Spleen (tissue), 11 donors: ENCODE data around the gene DPYD. TPM values are rescaled to one million over a fixed set of nuclear protein-coding genes. Genes with fewer than 3 reads are reported as not detected.

Experiments
- DNase-seq: peaks from one replicate; pipeline ENCODE4 v3.0.0-alpha.2; 2020
- H3K27ac ChIP-seq, 8 donors: fragments of 200-600 bp; sonication (generic) in 7 of 8; 1 replicate in 4 of 8; 2 replicates in 4 of 8; pipeline versions ENCODE4 v1.5.0 to v1.8.0; 2016 to 2021; ENCODE audit warnings: inconsistent platforms in 4 of 8, mild to moderate bottlenecking in 4 of 8, moderate library complexity in 1 of 8
- H3K27me3 ChIP-seq, 7 donors: fragments of 200-600 bp; sonication (generic) in 6 of 7; replicated peaks in 1 of 7; 1 replicate in 4 of 7; 2 replicates in 3 of 7; pipeline versions ENCODE4 v1.5.0 to v1.8.0; 2016 to 2021; ENCODE audit warnings: inconsistent platforms in 3 of 7, mild to moderate bottlenecking in 1 of 7
- H3K36me3 ChIP-seq, 6 donors: fragments of 200-600 bp; sonication (generic) in 5 of 6; 1 replicate in 4 of 6; 2 replicates in 2 of 6; pipeline versions ENCODE4 v1.5.0 to v1.8.0; 2016 to 2021; ENCODE audit warnings: inconsistent platforms in 2 of 6
- H3K4me1 ChIP-seq, 6 donors: fragments of 200-600 bp; sonication (generic) in 5 of 6; 1 replicate in 3 of 6; 2 replicates in 3 of 6; pipeline versions ENCODE4 v1.5.0 to v1.8.0; 2016 to 2021; ENCODE audit warnings: inconsistent platforms in 3 of 6
- H3K4me3 ChIP-seq, 8 donors: fragments of 200-600 bp; sonication (generic) in 7 of 8; 1 replicate in 4 of 8; 2 replicates in 4 of 8; pipeline versions ENCODE4 v1.5.0 to v1.8.0; 2016 to 2021; ENCODE audit warnings: inconsistent platforms in 4 of 8, mild to moderate bottlenecking in 4 of 8, moderate library complexity in 2 of 8
- H3K9me3 ChIP-seq, 8 donors: fragments of 200-600 bp; sonication (generic) in 7 of 8; 1 replicate in 4 of 8; 2 replicates in 4 of 8; pipeline versions ENCODE4 v1.5.0 to v1.8.0; 2016 to 2021; ENCODE audit warnings: inconsistent platforms in 4 of 8
- CTCF ChIP-seq, 11 experiments: fragments of 200-600 bp in 7 of 11; fragments of 450-650 bp in 4 of 11; sonication (generic) in 4 of 11; IDR thresholded peaks in 8 of 11; conservative IDR thresholded peaks in 3 of 11; 1 replicate in 7 of 11; 2 replicates in 4 of 11; pipeline versions ENCODE4 v1.4.0 to v1.8.0; 2016 to 2021; ENCODE audit warnings: antibody characterized with exemption in 11 of 11, inconsistent platforms in 4 of 11, mild to moderate bottlenecking in 1 of 11
- POLR2A ChIP-seq, 3 donors: fragments of 450-650 bp; IDR thresholded peaks; one replicate each; pipeline ENCODE4 v1.5.1; 2017; ENCODE audit warnings: antibody characterized with exemption in 3 of 3, mild to moderate bottlenecking in 1 of 3
- POLR2AphosphoS5 ChIP-seq, 3 donors: sonication (generic); formaldehyde crosslinking; IDR thresholded peaks; one replicate each; pipeline ENCODE4 v1.5.1; 2017; ENCODE audit warnings: antibody characterized with exemption in 3 of 3
- WGBS, 5 donors: extraction: QIAGEN DNeasy Blood & Tissue Kit in 3 of 5; methylation state at CpG; one replicate each; pipeline versions ENCODE4 v1.1.5 to v1.1.7; 2013 to 2018; 5-methylcytosine and 5-hydroxymethylcytosine counted together
- intact Hi-C: fragments of 100-400 bp; cut with DNase I; formaldehyde crosslinking; loops from one replicate; pipeline ENCODE4 v1.15.0; 2023; ENCODE audit warnings: low total_unique reads
- polyA plus RNA-seq, 3 donors: library from polyadenylated mRNA; stranded (reverse); fragments of 200-250 nt; gene quantifications; one replicate each; pipeline ENCODE4 v1.2.1, GENCODE V29; 2013
- total RNA-seq, 7 donors: library from RNA; depleted of rRNA in 3 of 7; stranded (reverse); fragments of >200 nt in 3 of 7; fragmentation: NEBNext Ultra II Directional in 4 of 7; extraction: Animal tissue kit (Norgen Biotek cat#: 25700) in 4 of 7; gene quantifications; one replicate each; pipeline versions ENCODE4 v1.1.0 to v1.2.1, GENCODE V29; 2016 to 2021
- donor health status: healthy with polysubstance abuse.
- donor health status: DM: no; HTN: no; CAD: no; lungs with moderate emphysema.
- donor health status: DM: no; HTN: no; CAD: no.
- donor health status: Bipolar disorder and iron deficiency.
- donor health status: healthy.
- donor health status: DM: no; HTN: no; CAD: no.
- donor health status: DM: yes; HTN: yes; CAD: no.

Gene DPYD
- total and polyA plus RNA-seq, 10 donors, result 7.3 to 114 (median 92.3) TPM

GRCh38 chr1:97332716-97333115, 588.1 kb downstream of the DPYD start:
- H3K4me3 ChIP-seq, result no peak overlapping the region
- H3K36me3 ChIP-seq, result no peaks in the 10 kb centered on the region
- no peaks in the 10 kb centered on the region for H3K9me3 ChIP-seq
- TF ChIP-seq CTCF (IDR thresholded peaks at IDR 0.05 in 8 of 11, conservative IDR thresholded peaks at IDR 0.05 in 3 of 11) (no peak), POLR2A (IDR thresholded peaks at IDR 0.05) (no peak), POLR2AphosphoS5 (IDR thresholded peaks at IDR 0.05) (no peak)
- intact Hi-C loops, result no loop called here
- H3K27ac ChIP-seq, result no peak overlapping the region
- H3K4me1 ChIP-seq, result no peaks in the 10 kb centered on the region
- H3K27me3 ChIP-seq, result no peaks in the 10 kb centered on the region
- DNase-seq, result no peak

GRCh38 chr1:97331165-97331564, 589.7 kb downstream of the DPYD start:
- WGBS, 5 donors, result 75 to 86% (median 82%) methylated on average over 8 of the region's 8 CpGs
- Histone ChIP-seq H3K27me3 (no peaks in the 10 kb centered on the region), H3K4me3 (no peak overlapping the region), H3K27ac (no peak overlapping the region), H3K36me3 (no peaks in the 10 kb centered on the region), H3K9me3 (no peaks in the 10 kb centered on the region), H3K4me1 (no peaks in the 10 kb centered on the region)
- TF ChIP-seq POLR2A (IDR thresholded peaks at IDR 0.05) (no peak), CTCF (IDR thresholded peaks at IDR 0.05 in 8 of 11, conservative IDR thresholded peaks at IDR 0.05 in 3 of 11) (no peak), POLR2AphosphoS5 (IDR thresholded peaks at IDR 0.05) (no peak)
- DNase-seq, result no peak
- intact Hi-C loops, result no loop called here

GRCh38 chr1:97314685-97315084, 606.1 kb downstream of the DPYD start:
- Histone ChIP-seq H3K27me3 (no peaks in the 10 kb centered on the region), H3K9me3 (peaks cover 0 to 4% (median 0%) of the 10 kb centered on the region in 8 donors), H3K4me3 (no peak overlapping the region), H3K36me3 (no peaks in the 10 kb centered on the region), H3K27ac (no peak overlapping the region), H3K4me1 (no peaks in the 10 kb centered on the region)
- WGBS, 5 donors, result 87 to 93% (median 92%) methylated on average over 4 of the region's 4 CpGs
- TF ChIP-seq POLR2AphosphoS5 (IDR thresholded peaks at IDR 0.05) (no peak), POLR2A (IDR thresholded peaks at IDR 0.05) (no peak), CTCF (IDR thresholded peaks at IDR 0.05 in 8 of 11, conservative IDR thresholded peaks at IDR 0.05 in 3 of 11) (no peak)
- intact Hi-C loops, result no loop called here
- no peak for DNase-seq

GRCh38 chr1:97308131-97308530, 612.7 kb downstream of the DPYD start:
- Histone ChIP-seq H3K4me1 (no peaks in the 10 kb centered on the region), H3K27ac (no peak overlapping the region), H3K9me3 (no peaks in the 10 kb centered on the region), H3K27me3 (no peaks in the 10 kb centered on the region), H3K36me3 (peaks cover 0 to 29% (median 6%) of the 10 kb centered on the region in 6 donors), H3K4me3 (no peak overlapping the region)
- TF ChIP-seq CTCF (IDR thresholded peaks at IDR 0.05 in 8 of 11, conservative IDR thresholded peaks at IDR 0.05 in 3 of 11) (no peak), POLR2AphosphoS5 (IDR thresholded peaks at IDR 0.05) (no peak), POLR2A (IDR thresholded peaks at IDR 0.05) (no peak)
- intact Hi-C loops, result no loop called here
- no peak for DNase-seq
- 87 to 95% (median 91%) methylated on average over 1 of the region's 1 CpG for WGBS, 5 donors
